Spleen (tissue), 7 donors: ENCODE data around the gene TCF3.

ENCODE experiments used
- POLR2A ChIP-seq, 3 donors: fragments of 450-650 bp; IDR thresholded peaks; one replicate each; pipeline ENCODE4 v1.5.1; 2017; ENCODE audit warnings: antibody characterized with exemption in 3 of 3, mild to moderate bottlenecking in 1 of 3
- POLR2AphosphoS5 ChIP-seq, 3 donors: sonication (generic); formaldehyde crosslinking; IDR thresholded peaks; one replicate each; pipeline ENCODE4 v1.5.1; 2017; ENCODE audit warnings: antibody characterized with exemption in 3 of 3
- TF ChIP-seq, protein P1 (sequence below), 11 experiments: fragments of 200-600 bp in 7 of 11; fragments of 450-650 bp in 4 of 11; sonication (generic) in 4 of 11; IDR thresholded peaks in 8 of 11; conservative IDR thresholded peaks in 3 of 11; 1 replicate in 7 of 11; 2 replicates in 4 of 11; pipeline versions ENCODE4 v1.4.0 to v1.8.0; 2016 to 2021; ENCODE audit warnings: antibody characterized with exemption in 11 of 11, inconsistent platforms in 4 of 11, mild to moderate bottlenecking in 1 of 11
- donor health status: DM: no; HTN: no; CAD: no; lungs with moderate emphysema.
- donor health status: DM: no; HTN: no; CAD: no.
- donor health status: DM: no; HTN: no; CAD: no.

DNA sequence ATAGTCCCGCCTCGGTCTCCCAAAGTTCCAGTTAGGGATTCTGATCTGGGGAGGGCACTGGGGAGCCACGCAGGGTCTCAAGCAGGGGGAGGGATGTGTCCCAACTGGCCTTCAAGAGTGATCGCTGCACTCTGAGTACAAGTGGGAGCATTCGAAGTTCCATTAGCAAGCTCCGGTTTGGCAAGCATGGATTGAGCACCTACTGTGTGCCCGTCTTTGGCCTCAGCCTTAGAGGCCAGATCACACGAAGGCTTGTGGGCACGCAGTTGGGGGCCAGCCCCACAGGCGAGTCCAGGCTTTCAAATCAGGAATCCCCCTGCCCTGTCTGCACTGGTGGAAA is 32.1 kb upstream of the TCF3 start:
- TF ChIP-seq, protein P1, sequence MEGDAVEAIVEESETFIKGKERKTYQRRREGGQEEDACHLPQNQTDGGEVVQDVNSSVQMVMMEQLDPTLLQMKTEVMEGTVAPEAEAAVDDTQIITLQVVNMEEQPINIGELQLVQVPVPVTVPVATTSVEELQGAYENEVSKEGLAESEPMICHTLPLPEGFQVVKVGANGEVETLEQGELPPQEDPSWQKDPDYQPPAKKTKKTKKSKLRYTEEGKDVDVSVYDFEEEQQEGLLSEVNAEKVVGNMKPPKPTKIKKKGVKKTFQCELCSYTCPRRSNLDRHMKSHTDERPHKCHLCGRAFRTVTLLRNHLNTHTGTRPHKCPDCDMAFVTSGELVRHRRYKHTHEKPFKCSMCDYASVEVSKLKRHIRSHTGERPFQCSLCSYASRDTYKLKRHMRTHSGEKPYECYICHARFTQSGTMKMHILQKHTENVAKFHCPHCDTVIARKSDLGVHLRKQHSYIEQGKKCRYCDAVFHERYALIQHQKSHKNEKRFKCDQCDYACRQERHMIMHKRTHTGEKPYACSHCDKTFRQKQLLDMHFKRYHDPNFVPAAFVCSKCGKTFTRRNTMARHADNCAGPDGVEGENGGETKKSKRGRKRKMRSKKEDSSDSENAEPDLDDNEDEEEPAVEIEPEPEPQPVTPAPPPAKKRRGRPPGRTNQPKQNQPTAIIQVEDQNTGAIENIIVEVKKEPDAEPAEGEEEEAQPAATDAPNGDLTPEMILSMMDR (IDR thresholded peaks at IDR 0.05 in 8 of 11, conservative IDR thresholded peaks at IDR 0.05 in 3 of 11): no peak
- TF ChIP-seq POLR2A (IDR thresholded peaks at IDR 0.05): no peak
- TF ChIP-seq POLR2AphosphoS5 (IDR thresholded peaks at IDR 0.05): no peak
